ENCODE measurements around the gene DUSP16. TPM values are rescaled to one million over a fixed set of nuclear protein-coding genes. Genes with fewer than 3 reads are reported as not detected.

The DUSP16 gene
- polyA plus RNA-seq, 1 donor from 2014 or later: 42.5 TPM

DNA sequence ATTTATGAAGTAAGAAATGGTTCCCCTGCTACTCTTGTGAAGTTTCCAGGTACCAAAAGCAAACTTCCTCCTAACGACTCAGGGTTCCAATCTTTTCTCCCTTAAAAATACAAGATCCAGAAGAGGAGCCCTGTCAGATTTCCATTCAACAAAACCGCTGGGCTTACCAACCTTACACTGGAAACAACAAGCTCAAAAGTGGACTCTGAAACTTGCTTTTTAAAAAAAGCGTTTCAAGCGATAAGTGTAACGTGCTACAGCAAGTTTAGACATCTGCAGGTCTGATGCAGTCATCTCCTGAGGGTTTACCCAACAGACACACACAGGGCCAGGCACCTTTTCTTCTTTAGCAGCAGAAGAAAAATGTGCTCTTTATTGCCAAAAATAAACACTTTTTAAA lies 42.1 kb upstream of the DUSP16 start:
- no peak overlapping the region for H3K4me3 ChIP-seq (ENCODE audit: low read length)
- no peaks in the 10 kb centered on the region for H4K20me1 ChIP-seq (ENCODE audit: insufficient read depth)
- TF ChIP-seq TAF1 (IDR thresholded peaks at IDR 0.05; ENCODE audit: low read depth): no peak
- TF ChIP-seq, protein P1, sequence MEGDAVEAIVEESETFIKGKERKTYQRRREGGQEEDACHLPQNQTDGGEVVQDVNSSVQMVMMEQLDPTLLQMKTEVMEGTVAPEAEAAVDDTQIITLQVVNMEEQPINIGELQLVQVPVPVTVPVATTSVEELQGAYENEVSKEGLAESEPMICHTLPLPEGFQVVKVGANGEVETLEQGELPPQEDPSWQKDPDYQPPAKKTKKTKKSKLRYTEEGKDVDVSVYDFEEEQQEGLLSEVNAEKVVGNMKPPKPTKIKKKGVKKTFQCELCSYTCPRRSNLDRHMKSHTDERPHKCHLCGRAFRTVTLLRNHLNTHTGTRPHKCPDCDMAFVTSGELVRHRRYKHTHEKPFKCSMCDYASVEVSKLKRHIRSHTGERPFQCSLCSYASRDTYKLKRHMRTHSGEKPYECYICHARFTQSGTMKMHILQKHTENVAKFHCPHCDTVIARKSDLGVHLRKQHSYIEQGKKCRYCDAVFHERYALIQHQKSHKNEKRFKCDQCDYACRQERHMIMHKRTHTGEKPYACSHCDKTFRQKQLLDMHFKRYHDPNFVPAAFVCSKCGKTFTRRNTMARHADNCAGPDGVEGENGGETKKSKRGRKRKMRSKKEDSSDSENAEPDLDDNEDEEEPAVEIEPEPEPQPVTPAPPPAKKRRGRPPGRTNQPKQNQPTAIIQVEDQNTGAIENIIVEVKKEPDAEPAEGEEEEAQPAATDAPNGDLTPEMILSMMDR (IDR thresholded peaks at IDR 0.05; ENCODE audit: poor library complexity, severe bottlenecking): no peak
- TF ChIP-seq SMC3 (conservative IDR thresholded peaks at IDR 0.05; ENCODE audit: poor library complexity): no peak
- TF ChIP-seq EP300 (conservative IDR thresholded peaks at IDR 0.05; ENCODE audit: poor library complexity, severe bottlenecking): no peak
- TF ChIP-seq RAD21 (conservative IDR thresholded peaks at IDR 0.05): no peak
- TF ChIP-seq, protein P2, sequence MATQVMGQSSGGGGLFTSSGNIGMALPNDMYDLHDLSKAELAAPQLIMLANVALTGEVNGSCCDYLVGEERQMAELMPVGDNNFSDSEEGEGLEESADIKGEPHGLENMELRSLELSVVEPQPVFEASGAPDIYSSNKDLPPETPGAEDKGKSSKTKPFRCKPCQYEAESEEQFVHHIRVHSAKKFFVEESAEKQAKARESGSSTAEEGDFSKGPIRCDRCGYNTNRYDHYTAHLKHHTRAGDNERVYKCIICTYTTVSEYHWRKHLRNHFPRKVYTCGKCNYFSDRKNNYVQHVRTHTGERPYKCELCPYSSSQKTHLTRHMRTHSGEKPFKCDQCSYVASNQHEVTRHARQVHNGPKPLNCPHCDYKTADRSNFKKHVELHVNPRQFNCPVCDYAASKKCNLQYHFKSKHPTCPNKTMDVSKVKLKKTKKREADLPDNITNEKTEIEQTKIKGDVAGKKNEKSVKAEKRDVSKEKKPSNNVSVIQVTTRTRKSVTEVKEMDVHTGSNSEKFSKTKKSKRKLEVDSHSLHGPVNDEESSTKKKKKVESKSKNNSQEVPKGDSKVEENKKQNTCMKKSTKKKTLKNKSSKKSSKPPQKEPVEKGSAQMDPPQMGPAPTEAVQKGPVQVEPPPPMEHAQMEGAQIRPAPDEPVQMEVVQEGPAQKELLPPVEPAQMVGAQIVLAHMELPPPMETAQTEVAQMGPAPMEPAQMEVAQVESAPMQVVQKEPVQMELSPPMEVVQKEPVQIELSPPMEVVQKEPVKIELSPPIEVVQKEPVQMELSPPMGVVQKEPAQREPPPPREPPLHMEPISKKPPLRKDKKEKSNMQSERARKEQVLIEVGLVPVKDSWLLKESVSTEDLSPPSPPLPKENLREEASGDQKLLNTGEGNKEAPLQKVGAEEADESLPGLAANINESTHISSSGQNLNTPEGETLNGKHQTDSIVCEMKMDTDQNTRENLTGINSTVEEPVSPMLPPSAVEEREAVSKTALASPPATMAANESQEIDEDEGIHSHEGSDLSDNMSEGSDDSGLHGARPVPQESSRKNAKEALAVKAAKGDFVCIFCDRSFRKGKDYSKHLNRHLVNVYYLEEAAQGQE (IDR thresholded peaks at IDR 0.05; ENCODE audit: borderline replicate concordance): no peak
- no peak for TF ChIP-seq EZH2 (IDR thresholded peaks at IDR 0.05; ENCODE audit: borderline replicate concordance, insufficient read depth, low read length, poor library complexity, severe bottlenecking)
- TF ChIP-seq MXI1 (conservative IDR thresholded peaks at IDR 0.05; ENCODE audit: poor library complexity, severe bottlenecking): no peak
- no peak for TF ChIP-seq POLR2AphosphoS5 (IDR thresholded peaks at IDR 0.05)
- no peaks in the 10 kb centered on the region for H3K9me2 ChIP-seq (ENCODE audit: insufficient read depth, low read length)
- H2AFZ ChIP-seq (ENCODE audit: low read depth, low read length): no peak overlapping the region
- no peaks in the 10 kb centered on the region for H3K27me3 ChIP-seq (ENCODE audit: insufficient read depth, low read depth, low read length)
- H3K9me3 ChIP-seq (ENCODE audit: low read length): no peaks in the 10 kb centered on the region
- no peaks in the 10 kb centered on the region for H3K36me3 ChIP-seq (ENCODE audit: insufficient read depth, low read length)
- H3K9ac ChIP-seq (ENCODE audit: low read length): no peak overlapping the region
- no peaks in the 10 kb centered on the region for H3K79me2 ChIP-seq (replicated peaks; ENCODE audit: insufficient read depth, low read length)
- H3K4me2 ChIP-seq (ENCODE audit: low read length): no peak overlapping the region
- H3K27ac ChIP-seq (ENCODE audit: low read length): no peak overlapping the region
- H3F3A ChIP-seq (ENCODE audit: insufficient read depth, low read length, poor library complexity, severe bottlenecking): no peaks in the 10 kb centered on the region

DNA sequence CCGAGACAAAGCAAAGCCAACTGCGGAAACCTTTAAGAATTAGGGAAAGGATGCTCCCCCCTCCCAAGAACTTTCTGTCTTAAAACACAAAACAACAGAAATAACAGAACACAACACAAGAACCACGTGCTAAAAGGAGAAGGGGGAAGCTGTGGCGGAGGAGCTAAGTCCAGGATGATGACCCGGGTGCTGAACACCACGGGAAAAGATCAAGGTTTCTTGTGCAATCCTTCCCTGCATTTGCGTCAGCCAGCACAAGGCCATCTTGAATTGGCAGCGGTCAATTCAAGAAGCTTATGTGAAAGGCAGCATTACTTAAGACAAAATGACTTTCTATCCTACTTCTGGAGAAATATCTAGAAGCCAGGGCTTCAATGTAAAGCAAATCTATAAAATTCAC lies 38.0 kb upstream of the DUSP16 start:
- H3K27ac ChIP-seq (ENCODE audit: low read length): no peak overlapping the region
- no peak overlapping the region for H3K4me2 ChIP-seq (ENCODE audit: low read length)
- H3K36me3 ChIP-seq (ENCODE audit: insufficient read depth, low read length): no peaks in the 10 kb centered on the region
- no peaks in the 10 kb centered on the region for H3K9me3 ChIP-seq (ENCODE audit: low read length)
- no peaks in the 10 kb centered on the region for H3K27me3 ChIP-seq (ENCODE audit: insufficient read depth, low read depth, low read length)
- H2AFZ ChIP-seq (ENCODE audit: low read depth, low read length): no peak overlapping the region
- no peaks in the 10 kb centered on the region for H4K20me1 ChIP-seq (ENCODE audit: insufficient read depth)
- TF ChIP-seq RAD21 (conservative IDR thresholded peaks at IDR 0.05) (no peak), TAF1 (IDR thresholded peaks at IDR 0.05; ENCODE audit: low read depth) (no peak), POLR2AphosphoS5 (IDR thresholded peaks at IDR 0.05) (no peak), EP300 (conservative IDR thresholded peaks at IDR 0.05; ENCODE audit: poor library complexity, severe bottlenecking) (no peak), EZH2 (IDR thresholded peaks at IDR 0.05; ENCODE audit: borderline replicate concordance, insufficient read depth, low read length, poor library complexity, severe bottlenecking) (no peak), SMC3 (conservative IDR thresholded peaks at IDR 0.05; ENCODE audit: poor library complexity) (no peak), MXI1 (conservative IDR thresholded peaks at IDR 0.05; ENCODE audit: poor library complexity, severe bottlenecking) (no peak)
- TF ChIP-seq, protein P2 (IDR thresholded peaks at IDR 0.05; ENCODE audit: borderline replicate concordance): no peak
- TF ChIP-seq, protein P1 (IDR thresholded peaks at IDR 0.05; ENCODE audit: poor library complexity, severe bottlenecking): no peak
- H3K9me2 ChIP-seq (ENCODE audit: insufficient read depth, low read length): no peaks in the 10 kb centered on the region
- no peaks in the 10 kb centered on the region for H3F3A ChIP-seq (ENCODE audit: insufficient read depth, low read length, poor library complexity, severe bottlenecking)
- no peak overlapping the region for H3K9ac ChIP-seq (ENCODE audit: low read length)
- H3K4me3 ChIP-seq (ENCODE audit: low read length): no peak overlapping the region
- H3K79me2 ChIP-seq (replicated peaks; ENCODE audit: insufficient read depth, low read length): no peaks in the 10 kb centered on the region

Data from neural cell (in vitro differentiated cells).